Renal cortical epithelial cell (primary cell): ENCODE measurements around the gene RAP1GAP2. TPM values are rescaled to one million over a fixed set of nuclear protein-coding genes. Genes with fewer than 3 reads are reported as not detected.

Experiments
- DNase-seq: peaks from one replicate; pipeline ENCODE4 v3.0.0-alpha.2; 2011; ENCODE audit warnings: low read depth
- total RNA-seq: library from RNA; depleted of rRNA; stranded (reverse); fragments of >200 nt; gene quantifications from 2 replicates; pipeline ENCODE4 v1.2.3, GENCODE V29; 2014

Gene RAP1GAP2
- total RNA-seq, 1 donor from 2014 or later = 15.9 TPM

DNA sequence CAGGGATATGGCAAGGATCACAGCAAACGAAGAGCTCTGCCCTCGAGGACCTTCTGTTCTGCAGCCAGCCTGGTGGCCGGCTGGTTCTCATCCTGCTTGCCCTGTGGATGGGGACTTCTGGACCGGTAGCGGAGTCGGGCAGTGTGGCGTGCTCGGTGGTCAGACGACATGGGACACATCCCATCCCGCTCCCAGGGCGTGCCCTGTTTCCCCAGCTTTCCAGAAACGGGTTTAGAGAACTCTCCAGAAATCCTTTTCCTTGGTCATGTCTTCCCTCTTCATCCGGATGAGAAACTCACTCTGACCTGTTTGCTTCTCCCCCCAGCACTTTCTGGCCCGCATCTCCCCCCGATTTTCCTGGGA lies 151.3 kb downstream of the RAP1GAP2 start:
- no peak for DNase-seq

DNA sequence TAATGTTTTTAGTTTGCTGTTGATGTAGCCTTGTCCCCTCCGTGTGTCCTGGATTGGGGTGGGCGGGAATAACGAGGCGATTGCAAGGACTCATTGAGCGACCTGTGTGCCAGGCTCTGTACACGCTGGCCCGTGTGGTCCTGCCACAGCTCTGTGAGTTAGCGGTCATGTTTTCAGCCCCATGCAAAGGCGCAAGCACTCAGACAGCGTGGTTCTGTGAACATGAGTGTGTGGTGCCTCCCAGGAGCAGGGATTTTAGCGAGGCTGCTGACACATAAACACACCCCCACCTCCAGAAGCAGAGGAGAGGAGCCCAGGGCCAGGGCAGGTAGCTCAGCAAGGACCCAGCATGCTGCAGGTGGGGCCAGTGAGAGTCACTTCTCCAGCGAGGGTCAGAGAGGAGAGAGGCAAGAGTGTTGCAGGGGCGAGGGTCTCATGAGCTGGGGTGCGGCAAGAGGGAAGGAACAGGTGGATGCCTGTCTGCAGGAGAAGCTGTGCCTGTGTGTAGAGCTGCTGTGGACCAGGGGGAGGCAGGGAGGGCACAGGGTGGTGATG lies 151.8 kb downstream of the RAP1GAP2 start:
- no peak for DNase-seq

DNA sequence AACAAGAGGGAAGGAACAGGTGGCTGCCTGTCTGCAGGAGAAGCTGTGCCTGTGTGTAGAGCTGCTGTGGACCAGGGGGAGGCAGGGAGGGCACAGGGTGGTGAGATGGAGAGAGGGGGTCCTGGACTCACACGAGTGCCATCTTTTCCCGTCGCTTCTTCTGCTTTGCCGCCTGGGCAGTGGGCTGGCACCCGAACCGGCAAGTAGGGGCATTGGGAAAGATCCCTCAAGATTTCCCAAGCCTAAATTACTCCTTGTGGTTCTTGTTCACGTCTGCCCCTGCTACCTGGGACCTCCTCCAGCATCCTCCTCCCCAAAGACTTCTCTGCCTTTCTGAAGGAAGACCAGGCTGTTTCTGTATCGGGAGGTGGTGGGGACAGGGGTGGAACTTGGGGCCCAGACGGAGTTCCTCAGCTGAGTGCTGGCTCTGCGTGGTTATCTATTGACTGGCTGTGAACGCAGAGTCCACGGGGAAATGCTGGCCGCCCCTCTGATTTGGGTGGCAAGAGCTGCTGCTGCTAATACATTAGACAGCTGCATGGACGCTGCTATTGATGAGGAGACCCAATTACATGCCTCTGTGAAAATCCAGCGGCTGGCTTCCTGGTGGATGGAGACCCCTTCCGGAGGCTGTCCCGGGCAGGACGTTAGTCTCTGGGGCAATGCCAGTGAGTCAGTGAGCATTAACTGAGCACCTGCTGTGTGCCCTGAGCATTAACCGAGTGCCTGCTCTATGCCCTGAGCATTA lies 152.7 kb downstream of the RAP1GAP2 start:
- no peak for DNase-seq

DNA sequence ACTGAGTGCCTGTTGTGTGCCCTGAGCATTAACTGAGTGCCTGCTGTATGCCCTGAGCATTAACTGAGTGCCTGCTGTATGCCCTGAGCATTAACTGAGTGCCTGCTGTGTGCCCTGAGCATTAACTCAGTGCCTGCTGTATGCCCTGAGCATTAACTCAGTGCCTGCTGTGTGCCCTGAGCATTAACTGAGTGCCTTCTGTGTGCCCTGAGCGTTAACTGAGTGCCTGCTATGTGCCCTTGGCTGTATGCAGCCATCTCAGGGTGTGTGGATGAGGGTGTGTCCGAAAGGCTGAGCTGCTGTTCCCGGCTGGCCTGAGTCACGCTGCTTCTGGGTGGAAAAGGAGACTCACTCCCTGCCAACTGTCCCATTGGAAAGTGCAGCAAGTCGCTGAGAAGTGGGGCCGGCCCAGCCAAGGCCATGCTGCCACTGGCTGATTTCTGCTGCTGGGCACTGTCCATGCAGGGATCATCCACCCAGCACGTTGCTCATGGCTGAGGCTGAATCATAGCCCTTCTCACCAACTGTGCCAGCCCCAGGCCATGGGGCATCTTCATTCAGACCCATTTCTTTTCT lies 153.3 kb downstream of the RAP1GAP2 start:
- DNase-seq = peak; percentile 77

DNA sequence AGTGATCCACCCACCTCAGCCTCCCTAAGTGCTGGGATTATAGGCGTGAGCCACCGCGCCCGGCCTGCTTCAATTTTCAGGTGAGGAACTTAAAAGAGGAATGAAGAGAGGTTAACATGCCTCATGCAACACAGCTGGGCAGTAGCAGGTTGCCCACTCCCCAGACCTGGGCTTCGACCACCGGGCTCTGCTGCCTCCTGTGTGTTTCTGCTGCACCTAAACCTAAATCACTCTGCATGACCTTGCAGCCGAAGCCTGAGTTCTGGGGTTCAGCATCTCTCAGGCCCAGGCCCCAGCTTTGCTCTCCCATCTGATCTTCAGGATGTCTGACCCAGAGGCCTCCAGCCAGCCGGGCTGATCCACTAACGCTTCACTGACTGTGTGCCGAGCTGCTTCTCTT lies 154.6 kb downstream of the RAP1GAP2 start:
- DNase-seq = no peak

DNA sequence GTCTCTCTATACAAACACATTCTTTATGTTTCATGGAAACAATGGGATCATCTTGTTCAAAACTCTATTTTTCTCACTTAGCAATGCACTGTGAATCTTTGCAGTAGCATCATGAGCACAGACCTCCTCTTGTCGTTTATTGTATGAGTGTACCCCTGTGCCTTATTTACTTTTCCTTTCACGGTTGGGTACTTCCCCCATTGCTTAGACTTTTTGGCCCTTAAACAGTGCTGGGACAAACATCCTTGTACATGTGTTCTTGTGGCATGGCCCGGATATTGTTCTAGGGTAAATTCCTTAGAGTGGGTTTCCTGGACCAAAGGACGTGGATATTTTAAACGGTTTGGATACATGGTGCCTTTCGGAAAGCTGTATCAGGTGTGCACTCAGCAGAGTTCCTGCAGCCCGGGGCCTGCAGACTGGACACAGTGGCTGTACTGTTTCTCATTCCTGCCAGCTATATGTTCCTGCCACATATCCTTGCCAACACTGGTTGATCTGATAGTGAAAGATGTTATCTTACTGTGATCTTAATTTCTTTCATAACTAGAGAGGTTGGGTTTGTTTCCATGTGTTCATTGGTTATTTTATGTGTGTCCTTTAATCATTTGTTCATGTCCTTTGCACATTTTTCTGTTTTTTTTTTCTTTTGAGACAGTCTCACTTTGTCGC lies 156.1 kb downstream of the RAP1GAP2 start:
- DNase-seq = peak; percentile 76

DNA sequence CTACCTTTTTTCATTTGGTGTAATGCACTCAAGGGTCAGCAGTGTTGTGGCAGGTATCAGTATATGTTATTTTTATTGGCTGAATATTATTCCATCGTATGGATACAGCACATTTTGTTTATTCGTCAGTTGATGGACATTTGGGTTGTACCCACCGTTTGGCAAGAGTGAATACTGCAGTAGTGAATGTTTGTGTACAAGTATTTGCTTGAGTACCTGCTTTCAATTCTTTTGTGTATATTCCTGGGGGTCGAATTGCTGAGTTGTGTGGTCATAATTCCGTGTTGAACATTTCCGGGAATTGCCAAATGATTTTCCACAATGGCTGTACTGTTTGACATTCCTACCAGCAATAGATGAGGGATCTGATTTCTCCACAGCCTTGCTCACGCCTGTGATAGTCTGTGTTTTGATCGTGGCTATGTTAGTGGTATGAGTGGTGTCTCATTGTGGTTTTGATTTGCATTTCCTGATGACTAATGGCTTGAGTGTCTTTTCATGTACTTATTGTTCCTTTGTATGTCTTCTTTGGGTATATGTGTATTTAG lies 158.7 kb downstream of the RAP1GAP2 start:
- peak; percentile 99 for DNase-seq

DNA sequence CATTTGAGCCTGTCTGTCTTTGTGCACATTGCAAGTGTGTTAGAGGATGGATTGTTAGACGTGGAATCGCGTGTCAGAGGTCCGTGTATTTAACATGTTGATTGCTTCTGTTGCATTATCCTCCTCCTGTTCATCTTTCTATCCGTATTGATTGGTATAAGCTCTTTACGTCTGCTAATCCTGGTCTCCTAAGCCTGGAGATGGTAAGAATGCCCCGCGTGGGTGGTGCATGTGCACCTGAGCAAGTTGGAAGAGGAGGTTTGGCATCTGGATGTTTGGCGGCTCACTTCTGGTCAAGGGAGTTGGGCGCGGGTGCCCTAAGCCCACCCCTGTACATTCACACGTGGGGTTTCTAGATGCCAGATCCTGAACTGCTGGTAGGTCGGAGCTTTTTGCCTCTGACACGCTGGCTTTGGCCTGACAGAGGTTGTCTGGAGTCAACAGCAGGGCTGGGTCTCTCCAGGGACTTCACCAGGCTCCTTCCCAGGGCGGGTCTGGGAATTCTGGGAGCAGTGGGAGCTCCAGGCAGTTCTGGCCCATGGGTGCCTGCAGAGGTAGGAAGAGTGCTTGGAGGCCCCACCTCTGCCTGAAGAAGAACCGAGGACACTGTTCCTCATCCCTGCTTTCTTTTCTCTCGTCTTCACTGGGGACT lies 159.8 kb downstream of the RAP1GAP2 start:
- no peak for DNase-seq

DNA sequence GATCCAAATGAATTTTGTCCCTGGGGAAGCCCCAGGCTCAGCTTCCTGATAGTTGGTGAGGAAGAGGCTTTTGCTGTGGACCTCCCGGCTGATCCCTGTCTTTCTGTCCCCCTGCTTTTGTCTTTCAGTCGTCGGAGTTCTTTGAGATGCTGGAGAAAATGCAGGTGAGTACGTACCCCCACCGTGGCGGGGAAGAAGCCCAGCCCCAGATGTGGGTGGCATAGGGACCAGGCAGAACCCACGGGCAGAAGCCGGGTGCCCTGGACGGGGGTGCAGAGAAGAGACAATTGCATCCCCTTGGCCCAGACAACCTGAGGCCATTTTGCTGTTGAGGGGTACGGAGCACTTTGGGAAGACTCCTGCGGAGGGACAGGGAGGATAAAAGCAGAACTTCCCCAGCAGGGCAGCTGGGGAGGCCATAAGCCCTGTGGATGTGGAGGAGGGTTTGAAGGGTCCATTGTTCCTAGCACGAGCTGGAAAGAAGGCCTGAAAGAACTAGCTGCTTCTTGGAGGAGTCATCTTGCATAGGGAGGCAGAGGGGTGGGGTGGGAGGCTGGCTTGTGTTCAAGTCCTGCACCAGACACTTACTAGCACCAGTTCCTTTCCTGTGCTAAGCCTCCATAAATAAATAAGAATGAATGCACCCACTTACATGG lies 161.5 kb downstream of the RAP1GAP2 start:
- peak; percentile 7 for DNase-seq

DNA sequence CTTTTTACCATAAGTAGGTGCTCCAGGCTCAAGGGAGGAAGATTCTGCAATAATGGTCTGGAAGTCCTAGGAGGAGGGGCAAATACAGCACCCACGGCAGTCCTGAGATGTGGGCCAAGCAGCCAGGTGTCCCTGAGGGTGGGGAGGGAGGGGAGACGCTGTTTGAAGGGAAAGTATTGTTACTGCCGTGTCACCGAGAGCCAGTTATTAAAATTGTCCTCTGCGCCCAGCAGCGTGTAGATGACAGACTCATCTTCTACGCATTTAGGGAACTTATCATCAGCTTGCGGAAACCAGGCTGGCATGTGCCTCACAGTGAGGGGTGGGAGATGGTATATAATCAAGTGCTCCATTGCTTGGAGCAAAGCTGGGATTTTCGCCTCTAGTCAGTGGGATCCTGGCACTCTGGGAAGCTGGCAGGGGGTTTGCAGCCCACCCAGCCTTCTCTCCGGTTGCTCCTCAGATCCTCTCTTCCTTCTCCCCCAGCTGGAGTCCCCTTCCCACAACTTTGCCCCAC lies 162.5 kb downstream of the RAP1GAP2 start:
- DNase-seq = no peak

DNA sequence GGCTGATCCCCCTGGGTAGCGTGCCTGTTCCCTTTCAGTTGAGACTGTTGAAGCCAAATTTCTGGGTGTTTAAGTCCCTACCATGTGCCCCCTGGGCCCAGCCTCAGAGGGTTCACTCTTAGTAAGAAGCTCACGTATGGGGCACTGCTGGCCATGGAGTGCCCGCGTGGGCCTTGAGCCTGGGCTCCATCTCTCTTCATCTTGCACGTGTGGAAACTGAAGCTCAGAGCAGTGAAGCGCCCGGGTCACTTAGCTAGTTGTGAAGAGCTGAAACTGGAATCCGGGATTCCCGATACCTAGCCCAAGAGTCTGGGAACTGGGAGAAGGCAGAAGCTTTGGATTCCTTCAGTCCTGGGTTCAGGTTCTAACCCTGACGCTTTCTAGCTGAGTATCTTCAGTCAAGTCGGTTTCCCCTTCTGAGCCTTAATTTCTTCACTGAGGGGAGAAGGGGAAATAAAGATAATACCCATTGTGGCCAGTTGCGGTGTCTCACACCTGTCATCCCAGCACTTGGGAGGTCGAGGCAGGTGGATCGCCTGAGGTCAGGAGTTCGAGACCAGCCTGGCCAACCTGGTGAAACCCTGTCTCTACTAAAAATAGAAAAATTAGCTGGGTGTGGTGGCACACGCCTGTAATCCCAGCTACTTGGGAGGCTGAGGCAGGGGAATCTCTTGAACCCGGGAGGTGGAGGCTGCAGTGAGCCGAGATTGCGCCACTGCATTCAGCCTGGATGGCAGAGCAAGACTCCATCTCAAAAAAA lies 163.3 kb downstream of the RAP1GAP2 start:
- DNase-seq = no peak

DNA sequence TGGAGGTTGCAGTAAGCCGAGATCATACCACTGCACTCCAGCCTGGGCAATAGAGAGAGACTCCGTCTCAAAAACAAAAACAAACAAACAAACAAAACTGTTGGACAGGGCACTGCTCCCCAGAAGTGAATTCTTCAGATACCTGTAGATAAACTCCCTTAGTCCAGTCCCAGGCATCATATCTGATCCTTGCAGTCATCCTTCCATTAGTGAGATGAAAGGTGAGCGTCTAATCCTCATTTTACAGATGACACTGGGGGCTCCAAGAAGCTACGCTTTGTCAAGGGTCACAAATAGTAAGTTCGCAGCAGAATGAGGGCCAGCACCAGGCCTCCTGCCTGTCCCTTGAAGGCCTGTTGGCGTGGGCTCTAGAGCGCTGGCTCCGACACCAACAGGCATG lies 165.2 kb downstream of the RAP1GAP2 start:
- no peak for DNase-seq

DNA sequence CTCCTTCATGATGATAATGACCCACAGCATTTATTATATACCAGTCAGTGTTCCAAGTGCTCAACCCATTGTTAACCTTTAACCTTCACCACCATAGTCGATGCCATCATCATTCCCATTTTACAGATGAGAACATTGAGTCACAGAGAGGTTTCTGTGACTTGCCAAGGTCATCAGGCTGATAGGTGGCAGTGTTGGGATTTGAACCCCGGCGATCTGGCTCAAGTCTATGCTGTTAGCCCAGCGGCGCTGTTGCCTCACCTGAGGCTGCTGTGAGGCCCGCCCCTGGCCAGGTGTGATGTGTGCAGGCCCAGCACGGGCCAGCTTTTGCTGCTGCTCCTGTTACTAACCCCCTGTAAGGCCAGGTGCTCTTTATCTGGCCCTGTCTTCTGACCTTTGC lies 166.0 kb downstream of the RAP1GAP2 start:
- DNase-seq = no peak

DNA sequence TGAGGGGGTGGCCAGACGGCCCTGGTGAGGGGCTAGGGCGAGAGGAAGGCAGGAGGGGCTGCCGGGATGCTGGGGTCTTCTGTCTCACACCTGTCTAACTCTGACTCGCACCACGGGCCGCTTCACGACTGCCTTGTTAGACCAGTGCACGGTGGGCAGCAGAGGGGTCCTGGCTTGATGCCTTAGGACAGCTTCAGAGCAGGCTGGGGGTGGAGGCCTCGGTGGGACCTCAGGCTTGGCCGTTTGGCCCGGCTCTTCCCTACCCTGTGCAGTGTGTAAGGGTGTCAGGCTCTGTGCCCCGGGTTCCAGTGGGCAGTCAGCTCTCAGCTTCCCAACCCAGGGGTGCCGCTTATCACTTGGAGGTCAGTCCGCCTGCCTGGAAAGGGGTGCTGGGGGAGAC lies 166.5 kb downstream of the RAP1GAP2 start:
- no peak for DNase-seq

DNA sequence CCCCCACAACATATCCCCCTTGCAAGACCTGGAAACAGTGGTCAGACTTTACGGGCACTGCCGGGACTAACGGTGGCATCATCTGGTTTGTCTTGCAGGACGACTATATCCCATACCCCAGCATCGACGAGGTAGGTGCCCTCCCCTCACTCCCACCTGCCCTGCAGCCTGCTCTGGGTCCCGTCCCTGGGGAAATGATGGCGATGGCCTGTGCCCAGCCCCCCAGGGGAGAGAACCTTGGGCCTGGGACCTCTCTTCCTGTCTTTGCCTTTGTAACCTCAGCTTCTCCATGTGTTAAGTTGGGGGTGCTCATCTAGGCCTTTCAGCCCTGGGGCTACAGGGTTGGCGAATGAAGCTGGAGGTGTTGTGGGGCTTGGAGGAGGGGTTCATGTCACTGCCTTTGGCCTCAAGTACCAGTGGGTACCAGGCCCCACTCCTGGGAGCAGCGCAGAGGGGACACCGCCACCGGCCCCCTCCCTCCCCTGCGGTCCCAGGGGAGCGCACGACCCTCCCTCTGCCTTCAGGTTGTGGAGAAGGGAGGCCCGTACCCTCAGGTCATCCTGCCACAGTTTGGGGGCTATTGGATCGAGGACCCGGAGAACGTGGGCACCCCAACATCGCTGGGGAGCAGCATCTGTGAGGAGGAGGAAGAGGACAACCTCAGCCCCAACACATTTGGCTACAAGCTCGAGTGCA lies 167.2 kb downstream of the RAP1GAP2 start:
- no peak for DNase-seq

DNA sequence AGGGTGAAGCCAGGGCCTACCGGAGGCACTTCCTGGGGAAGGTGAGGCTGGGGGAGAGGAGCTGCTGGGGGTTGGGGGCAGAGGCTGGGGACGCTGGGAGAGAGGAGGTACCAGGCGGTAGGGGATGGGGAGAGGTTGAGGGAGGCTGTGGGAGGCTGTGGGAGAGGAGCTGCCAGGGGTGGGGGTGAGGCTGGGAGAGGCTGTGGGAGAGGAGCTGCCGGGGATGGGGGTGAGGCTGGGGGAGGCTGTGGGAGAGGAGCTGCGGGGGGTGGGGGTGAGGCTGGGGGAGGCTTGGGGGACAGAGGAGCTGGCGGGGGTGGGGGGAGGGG lies 167.8 kb downstream of the RAP1GAP2 start:
- DNase-seq = no peak

DNA sequence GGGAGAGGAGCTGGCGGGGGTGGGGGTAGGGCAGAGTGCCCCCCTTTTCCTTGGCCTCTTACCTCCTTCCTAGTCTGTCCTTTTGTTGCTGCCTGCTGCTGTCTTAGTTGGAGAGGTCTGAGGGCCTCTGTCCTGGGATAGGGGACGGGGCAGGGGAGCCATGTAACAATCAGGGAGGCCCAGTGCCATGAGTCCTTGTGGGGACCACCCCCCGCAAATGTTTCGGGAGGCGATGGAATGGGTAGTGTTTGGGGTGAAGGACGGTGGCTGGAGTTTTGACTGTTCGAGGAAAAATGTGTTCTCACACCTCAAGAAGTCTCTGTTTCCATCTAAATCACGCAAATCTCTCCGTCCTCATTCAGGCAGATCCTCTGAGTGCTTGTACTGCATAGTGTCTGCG lies 168.1 kb downstream of the RAP1GAP2 start:
- DNase-seq = no peak

DNA sequence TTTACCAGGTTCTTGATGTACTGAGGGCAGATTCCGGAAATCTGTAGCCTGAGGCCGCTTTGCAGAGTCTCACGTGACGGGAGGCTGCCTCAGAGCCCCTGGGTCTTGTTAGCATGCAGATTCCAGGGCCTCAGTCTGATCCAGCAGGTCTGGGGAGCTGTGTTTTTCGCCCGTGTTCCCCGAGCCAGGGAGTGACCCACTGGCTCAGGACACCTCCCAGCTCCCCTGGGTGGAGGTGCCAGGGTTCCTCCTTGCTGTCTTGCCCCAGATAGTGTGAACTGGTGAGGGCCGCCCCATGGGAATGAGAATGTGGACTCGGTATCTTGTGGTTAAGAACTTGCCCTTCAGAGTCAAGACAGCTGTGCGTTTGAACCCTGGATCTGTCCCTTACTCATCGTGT lies 168.6 kb downstream of the RAP1GAP2 start:
- no peak for DNase-seq

DNA sequence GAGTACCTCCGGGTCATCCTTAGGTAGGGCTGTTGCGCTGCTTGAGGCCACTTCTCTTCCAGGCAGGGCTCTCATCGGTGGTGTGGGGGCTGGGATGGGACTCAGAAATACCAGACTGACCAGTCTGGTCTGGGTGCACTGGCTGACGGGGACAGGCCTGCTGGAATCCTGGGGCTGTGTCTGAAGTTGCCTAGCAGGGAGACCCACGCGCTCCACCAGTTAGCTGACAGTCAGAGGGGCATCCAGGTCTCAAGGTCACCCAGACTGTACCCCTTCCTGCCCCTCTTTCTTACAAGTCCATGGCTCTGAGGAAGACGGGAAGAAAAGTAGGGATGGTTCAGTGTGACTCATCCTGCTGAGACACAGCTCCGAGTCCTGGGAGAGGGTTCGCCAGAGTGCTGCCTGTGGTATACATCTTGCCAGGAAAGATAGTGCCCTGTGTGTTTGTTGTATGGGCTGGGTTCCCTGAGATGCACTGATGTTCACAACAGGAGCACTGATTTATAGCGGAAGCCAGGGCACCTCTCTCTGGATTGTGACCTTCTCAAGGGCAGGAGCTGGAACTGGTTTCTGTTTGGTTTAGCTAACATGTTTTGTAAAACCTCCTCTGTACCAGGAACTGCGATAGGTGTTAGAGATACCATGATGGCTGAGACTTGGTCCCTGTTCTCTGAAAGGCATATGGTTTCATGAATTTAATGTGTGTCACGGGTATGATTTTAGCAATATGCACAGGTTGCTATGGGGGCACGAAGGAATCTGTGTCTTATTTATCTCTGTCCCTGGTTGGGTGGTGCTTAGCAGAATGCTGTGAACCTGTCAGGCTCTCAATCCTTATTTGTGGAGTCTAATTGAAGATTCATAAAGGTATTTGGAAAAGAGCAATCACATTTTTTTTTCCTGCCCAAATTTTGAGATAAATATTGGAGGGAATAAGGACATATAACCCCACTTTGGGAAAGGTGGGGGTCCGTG lies 169.7 kb downstream of the RAP1GAP2 start:
- peak; percentile 62 for DNase-seq
